GM12878 (cell line): Measurements from ENCODE around the gene PRR13. TPM values are rescaled to one million over a fixed set of nuclear protein-coding genes. Genes with fewer than 3 reads are reported as not detected.

ENCODE experiments used
- ATAC-seq: fragments of 200-7000 bp; cut with Tn5 transposase; 3 replicates; pipeline ENCODE4 v1.9.1; 2020; ENCODE audit warnings: mild to moderate bottlenecking, moderate library complexity
- BruUV-seq: library from RNA; stranded (reverse); fragments of 400-500 nt; replicated peaks from 2 replicates; lab custom pipeline; 2021; lab: Mats Ljungman, UMichigan
- CTCF ChIA-PET: fragments of 300-600 bp; sonication (Branson Sonifier 250); formaldehyde crosslinking; extraction: SDS; loops from one replicate; lab custom pipeline; 2021; ENCODE audit warnings: inconsistent platforms; lab: Yijun Ruan, JAX
- POLR2A ChIA-PET: fragments of 350-600 bp; formaldehyde crosslinking; extraction: SDS; loops from one replicate; lab custom pipeline; 2021; ENCODE audit warnings: inconsistent platforms; lab: Charles Lee
- RAD21 ChIA-PET: fragments of 300-600 bp; sonication (Branson Sonifier 250); formaldehyde crosslinking; loops from one replicate; lab custom pipeline; 2023; ENCODE audit warnings: antibody characterized with exemption; ENCODE audit not compliant: unreplicated experiment; lab: Charles Lee
- SMC1A ChIA-PET: fragments of 300-600 bp; sonication (Branson Sonifier 250); formaldehyde crosslinking; loops from one replicate; lab custom pipeline; 2023; ENCODE audit not compliant: unreplicated experiment, uncharacterized antibody; lab: Charles Lee
- DNase-seq: peaks from one replicate; pipeline ENCODE4 v3.0.0-alpha.2; 2011; ENCODE audit warnings: low read depth, low spot score
- FAIRE-seq: peaks from 3 replicates; lab custom pipeline; 2011; peaks lifted over from hg19 to GRCh38; lab: Jason Lieb, UNC
- H2AFZ ChIP-seq: 2 replicates; pipeline ENCODE4 v1.6.0; 2011; ENCODE audit warnings: low read depth, low read length, control low read depth; ENCODE audit not compliant: control insufficient read depth
- H3K27ac ChIP-seq: 2 replicates; pipeline ENCODE4 v1.5.1; 2011; ENCODE audit warnings: control low read depth; ENCODE audit not compliant: control insufficient read depth, insufficient read depth
- H3K27me3 ChIP-seq, 2 experiments: replicated peaks in 1 of 2; 2 replicates each; pipeline versions ENCODE4 v1.6.0 to v1.6.1; 2011; ENCODE audit warnings: low read length in 1 of 2; ENCODE audit not compliant: control insufficient read depth in 2 of 2, insufficient read depth in 2 of 2
- H3K36me3 ChIP-seq, 2 experiments: 2 replicates each; pipeline ENCODE4 v1.5.1; 2011; ENCODE audit warnings: low read length in 1 of 2; ENCODE audit not compliant: control insufficient read depth in 2 of 2, insufficient read depth in 2 of 2
- H3K4me1 ChIP-seq: 2 replicates; pipeline ENCODE4 v1.6.1; 2011; ENCODE audit warnings: mild to moderate bottlenecking, low read length, moderate library complexity, mixed read lengths; ENCODE audit not compliant: control insufficient read depth, insufficient read depth
- H3K4me2 ChIP-seq: 2 replicates; pipeline ENCODE4 v1.6.0; 2011; ENCODE audit warnings: control low read depth; ENCODE audit not compliant: control insufficient read depth, insufficient read depth
- H3K4me3 ChIP-seq: fragments of 200-600 bp; sonication (generic); 2 replicates; pipeline ENCODE4 v1.5.1; 2016
- H3K79me2 ChIP-seq: 2 replicates; pipeline ENCODE4 v1.6.0; 2011; ENCODE audit warnings: low read length; ENCODE audit not compliant: control insufficient read depth, insufficient read depth
- H3K9ac ChIP-seq: 2 replicates; pipeline ENCODE4 v1.8.0; 2011; ENCODE audit warnings: low read length, control low read depth, mixed read lengths; ENCODE audit not compliant: control insufficient read depth, insufficient read depth
- H3K9me3 ChIP-seq: replicated peaks from 3 replicates; pipeline ENCODE4 v1.5.1; 2011; ENCODE audit warnings: mild to moderate bottlenecking, low read length; ENCODE audit not compliant: control insufficient read depth, insufficient read depth
- H4K20me1 ChIP-seq: 2 replicates; pipeline ENCODE4 v1.6.0; 2011; ENCODE audit not compliant: control insufficient read depth, insufficient read depth
- IKZF1 ChIP-seq: fragments of 450-650 bp; conservative IDR thresholded peaks from 2 replicates; pipeline ENCODE4 v1.6.1; 2017; ENCODE audit warnings: antibody characterized with exemption, mild to moderate bottlenecking
- JUNB ChIP-seq: IDR thresholded peaks from 2 replicates; pipeline ENCODE4 v1.6.1; 2016; ENCODE audit warnings: antibody characterized with exemption, mild to moderate bottlenecking
- KAT2A ChIP-seq: conservative IDR thresholded peaks from 2 replicates; pipeline ENCODE4 v1.6.1; 2011; ENCODE audit warnings: low read depth, low read length; ENCODE audit not compliant: control insufficient read depth
- NFIC ChIP-seq: IDR thresholded peaks from 2 replicates; pipeline ENCODE4 v1.6.1; 2012; ENCODE audit warnings: low read depth, mild to moderate bottlenecking, inconsistent platforms, low read length, moderate library complexity
- NR2F1 ChIP-seq: fragments of 450-650 bp; conservative IDR thresholded peaks from 2 replicates; pipeline ENCODE4 v1.6.1; 2017; ENCODE audit warnings: mild to moderate bottlenecking
- POLR2A ChIP-seq: IDR thresholded peaks from 2 replicates; pipeline ENCODE4 v1.6.1; 2011; ENCODE audit warnings: low read depth, mild to moderate bottlenecking, low read length
- RAD21 ChIP-seq: IDR thresholded peaks from 2 replicates; pipeline ENCODE4 v1.6.1; 2011; ENCODE audit warnings: mild to moderate bottlenecking, low read depth, low read length, moderate library complexity; ENCODE audit not compliant: insufficient read depth
- RB1 ChIP-seq: fragments of 450-650 bp; formaldehyde crosslinking; IDR thresholded peaks from 2 replicates; pipeline ENCODE4 v1.6.1; 2017; ENCODE audit warnings: mild to moderate bottlenecking, borderline replicate concordance
- SP1 ChIP-seq: IDR thresholded peaks from one replicate; pipeline ENCODE4 v1.6.1; 2011; ENCODE audit warnings: low read depth, low read length
- SREBF1 ChIP-seq: IDR thresholded peaks from 2 replicates; pipeline ENCODE4 v1.6.1; 2012; ENCODE audit warnings: mild to moderate bottlenecking, low read length
- STAT1 ChIP-seq: fragments of 450-650 bp; conservative IDR thresholded peaks from 2 replicates; pipeline ENCODE4 v1.6.1; 2014; ENCODE audit warnings: antibody characterized with exemption, mild to moderate bottlenecking
- STAT3 ChIP-seq: IDR thresholded peaks from 2 replicates; pipeline ENCODE4 v1.6.1; 2011; ENCODE audit warnings: low read depth, low read length, improper control_type of control experiment
- SUPT20H ChIP-seq: IDR thresholded peaks from 2 replicates; pipeline ENCODE4 v1.6.1; 2011; ENCODE audit warnings: low read depth, mild to moderate bottlenecking, low read length, moderate library complexity, borderline replicate concordance; ENCODE audit not compliant: control insufficient read depth
- ZNF622 ChIP-seq: fragments of 450-650 bp; IDR thresholded peaks from 2 replicates; pipeline ENCODE4 v1.6.1; 2017; ENCODE audit warnings: mild to moderate bottlenecking, inconsistent platforms
- ZSCAN29 ChIP-seq: fragments of 450-650 bp; IDR thresholded peaks from 2 replicates; pipeline ENCODE4 v1.6.1; 2017; ENCODE audit warnings: mild to moderate bottlenecking, moderate library complexity
- ZZZ3 ChIP-seq: IDR thresholded peaks from 2 replicates; pipeline ENCODE4 v1.6.1; 2011; ENCODE audit warnings: low read depth; ENCODE audit not compliant: control insufficient read depth, insufficient read length
- WGBS: methylation state at CpG from one replicate; pipeline ENCODE4 v1.1.6; 2016; ENCODE audit warnings: low lambda C conversion rate; ENCODE audit not compliant: insufficient replicate concordance, insufficient coverage; ENCODE audit errors: missing lambda C conversion rate; 5-methylcytosine and 5-hydroxymethylcytosine counted together
- in situ Hi-C: fragments of 300-500 bp; cut with MboI; formaldehyde crosslinking; loops from 9 replicates; pipeline ENCODE4 v1.14.3; 2018; ENCODE audit warnings: mixed read lengths
- intact Hi-C: fragments of 100-400 bp; cut with micrococcal nuclease; formaldehyde crosslinking; loops from one replicate; pipeline ENCODE4 v1.14.2; 2022; ENCODE audit not compliant: unreplicated experiment
- polyA plus RNA-seq, 11 experiments: library from polyadenylated mRNA; depleted of rRNA in 4 of 11; unstranded in 6 of 11; stranded (reverse) in 5 of 11; fragments of >200 nt; fragmentation: Nextera tagmentation in 4 of 11; fragmentation: Illumina TruSeq in 1 of 11; extraction: Ambion mirVana in 4 of 11; extraction: Trizol in 1 of 11; gene quantifications; 1 replicate in 1 of 11; 2 replicates in 10 of 11; pipeline versions ENCODE4 v1.2.1 to v1.2.3, GENCODE V29; 2011 to 2016; ENCODE audit warnings: inconsistent platforms in 2 of 11, missing spikeins in 2 of 11, low read depth in 1 of 11
- total RNA-seq, 4 experiments: library from RNA; depleted of rRNA in 3 of 4; stranded (reverse); fragments of >200 nt in 3 of 4; fragmentation: Illumina TruSeq in 1 of 4; extraction: Trizol in 1 of 4; gene quantifications; 2 replicates each; pipeline versions ENCODE4 v1.2.1 to v1.2.3, GENCODE V29; 2013 to 2021
- TF ChIP-seq, protein P1 (sequence below): fragments of 450-650 bp; IDR thresholded peaks from 2 replicates; pipeline ENCODE4 v1.6.1; 2017; ENCODE audit warnings: mild to moderate bottlenecking, low read depth, inconsistent platforms; ENCODE audit not compliant: poor library complexity, severe bottlenecking

Gene PRR13
- total and polyA plus RNA-seq, 10 of the 15 experiments (the other 5 are each of a cell fraction or from before 2014, with no cell fraction given): 94.2 to 462 (median 276) TPM

DNA sequence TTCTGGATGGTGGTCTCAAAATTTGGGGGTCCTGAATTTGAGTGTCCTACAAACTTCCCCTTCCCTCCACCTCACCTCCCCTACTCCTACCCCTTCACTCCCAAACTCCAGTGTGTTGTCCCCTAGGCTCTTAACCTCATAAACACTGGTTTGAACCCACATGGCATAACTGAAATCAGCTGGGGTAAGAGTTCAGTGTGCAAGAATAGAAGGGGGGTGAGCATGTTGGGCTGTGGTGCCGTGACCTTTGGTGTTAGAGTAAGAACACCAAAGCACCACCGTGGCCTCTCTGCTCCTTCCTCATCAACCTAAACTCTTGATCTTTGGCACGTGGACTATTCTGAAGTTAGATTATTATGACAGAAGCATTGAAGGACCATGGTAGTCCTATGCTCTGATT, 21.4 kb downstream of the PRR13 start:
- RAD21 ChIA-PET: no interaction called here
- Histone ChIP-seq H4K20me1 (peaks cover 17% of the 10 kb centered on the region), H3K9ac (no peak overlapping the region), H3K36me3 (peaks cover 38 to 78% of the 10 kb centered on the region in 2 experiments), H3K9me3 (no peaks in the 10 kb centered on the region), H3K4me3 (no peak overlapping the region), H3K27me3 (no peaks in the 10 kb centered on the region), H3K4me2 (no peak overlapping the region; the same call in 1 of the 2 replicates), H3K4me1 (peaks cover 4% of the 10 kb centered on the region), H3K27ac (no peak overlapping the region), H3K79me2 (peaks cover 39% of the 10 kb centered on the region), H2AFZ (no peak overlapping the region)
- TF ChIP-seq POLR2A (peak; percentile 24; the same call in 1 of the 2 replicates), NR2F1 (no peak)
- CTCF ChIA-PET: interaction anchor here (1.3 kb wide), 1 partner anchor 111 kb away, joined by 3 read pairs; no protein-coding TSS in a partner anchor
- BruUV-seq: no TSS peak
- POLR2A ChIA-PET: interaction anchor here (0.6 kb wide), 1 partner anchor 74 kb away, joined by 3 read pairs; no protein-coding TSS in a partner anchor
- DNase-seq: no peak
- ATAC-seq: peak; percentile 6; the same call in 1 of the 3 replicates
- FAIRE-seq: no peak
- SMC1A ChIA-PET: no interaction called here
- WGBS: 87% methylated on average over 3 of the region's 3 CpGs
- in situ Hi-C loops (no loop called here), intact Hi-C loops (no loop called here)

DNA sequence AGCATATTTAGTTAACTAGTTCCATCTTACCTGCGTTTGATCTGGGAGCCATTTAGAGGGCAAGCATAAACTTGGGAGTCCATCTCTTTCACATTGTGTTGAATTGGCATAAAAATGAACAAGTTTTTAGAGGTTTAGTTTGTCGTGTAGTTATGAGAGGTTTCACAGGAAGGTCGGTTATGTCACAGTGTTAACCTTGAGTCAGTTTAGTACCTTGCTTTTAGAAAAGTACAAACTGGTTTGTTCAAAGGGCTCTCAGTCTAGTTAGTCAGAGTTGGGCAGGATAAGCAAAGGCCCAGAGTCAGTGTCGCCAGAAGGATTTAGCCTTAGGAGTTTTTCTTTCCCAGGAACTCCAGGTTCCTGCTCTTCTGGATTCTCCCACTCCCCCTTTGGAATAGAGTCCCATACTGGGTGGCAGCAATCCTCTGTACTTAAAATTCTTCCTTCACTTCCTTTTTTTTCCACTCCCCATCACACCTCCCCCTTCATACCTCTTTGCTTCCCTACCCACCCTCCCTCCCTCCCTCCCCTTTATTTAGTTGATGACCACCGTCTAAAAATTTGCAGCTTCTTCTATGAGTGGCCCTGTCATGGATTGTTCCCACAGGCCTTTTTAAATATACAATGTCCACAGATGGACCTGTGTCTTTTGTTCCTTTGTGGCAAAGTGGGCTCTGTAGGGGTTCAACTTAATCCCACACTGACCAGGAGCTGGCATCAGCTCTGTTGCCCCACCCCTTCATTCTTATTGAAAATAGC, 22.4 kb downstream of the PRR13 start:
- peaks cover 17% of the 10 kb centered on the region for H4K20me1 ChIP-seq
- peaks cover 35% of the 10 kb centered on the region for H3K79me2 ChIP-seq
- no peak overlapping the region for H3K4me3 ChIP-seq
- SMC1A ChIA-PET: interaction anchor here (1.4 kb wide), 1 partner anchor 15 kb away, joined by 3 read pairs; no protein-coding TSS in a partner anchor
- H3K9ac ChIP-seq: no peak overlapping the region
- BruUV-seq: no TSS peak
- peaks cover 39 to 80% of the 10 kb centered on the region in 2 experiments for H3K36me3 ChIP-seq
- in situ Hi-C loops (no loop called here), intact Hi-C loops (no loop called here)
- CTCF ChIA-PET: interaction anchor here (2.3 kb wide), 1 partner anchor 13 kb away, joined by 8 read pairs; no protein-coding TSS in a partner anchor
- H3K4me2 ChIP-seq: no peak overlapping the region
- DNase-seq: no peak
- H3K27ac ChIP-seq: no peak overlapping the region
- H3K4me1 ChIP-seq: peaks cover 4% of the 10 kb centered on the region
- RAD21 ChIA-PET: no interaction called here
- no peaks in the 10 kb centered on the region for H3K27me3 ChIP-seq
- POLR2A ChIA-PET: interaction anchor here (0.6 kb wide), 4 partner anchors 12 to 18 kb away, joined by 3 read pairs; no protein-coding TSS in a partner anchor
- no peak for FAIRE-seq
- WGBS: 20% methylated on average over 5 of the region's 5 CpGs
- H2AFZ ChIP-seq: no peak overlapping the region
- H3K9me3 ChIP-seq: no peaks in the 10 kb centered on the region
- ATAC-seq: 0 out of 3 replicates have a peak, but pooled peaks have one; percentile 7
- TF ChIP-seq SUPT20H (no peak), ZSCAN29 (no peak), STAT1 (no peak), SREBF1 (no peak), KAT2A (no peak), NFIC (no peak), ZNF622 (no peak), RB1 (no peak), IKZF1 (no peak), JUNB (no peak), STAT3 (no peak), ZZZ3 (no peak), SP1 (no peak), RAD21 (no peak)
- TF ChIP-seq, protein P1, sequence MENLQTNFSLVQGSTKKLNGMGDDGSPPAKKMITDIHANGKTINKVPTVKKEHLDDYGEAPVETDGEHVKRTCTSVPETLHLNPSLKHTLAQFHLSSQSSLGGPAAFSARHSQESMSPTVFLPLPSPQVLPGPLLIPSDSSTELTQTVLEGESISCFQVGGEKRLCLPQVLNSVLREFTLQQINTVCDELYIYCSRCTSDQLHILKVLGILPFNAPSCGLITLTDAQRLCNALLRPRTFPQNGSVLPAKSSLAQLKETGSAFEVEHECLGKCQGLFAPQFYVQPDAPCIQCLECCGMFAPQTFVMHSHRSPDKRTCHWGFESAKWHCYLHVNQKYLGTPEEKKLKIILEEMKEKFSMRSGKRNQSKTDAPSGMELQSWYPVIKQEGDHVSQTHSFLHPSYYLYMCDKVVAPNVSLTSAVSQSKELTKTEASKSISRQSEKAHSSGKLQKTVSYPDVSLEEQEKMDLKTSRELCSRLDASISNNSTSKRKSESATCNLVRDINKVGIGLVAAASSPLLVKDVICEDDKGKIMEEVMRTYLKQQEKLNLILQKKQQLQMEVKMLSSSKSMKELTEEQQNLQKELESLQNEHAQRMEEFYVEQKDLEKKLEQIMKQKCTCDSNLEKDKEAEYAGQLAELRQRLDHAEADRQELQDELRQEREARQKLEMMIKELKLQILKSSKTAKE: no peak
